AG09309 (cell line): Measurements from ENCODE around the gene C10orf88.
A peak's percentile ranks its signal among the peaks of the same experiment; 100 is the strongest.

Experiments used
- DNase-seq: peaks from one replicate; pipeline ENCODE4 v3.0.0-alpha.2; 2010; ENCODE audit warnings: low read depth
- H3K4me3 ChIP-seq: 2 replicates; pipeline ENCODE4 v1.5.1; 2011; ENCODE audit warnings: mild to moderate bottlenecking, low read depth, low read length, moderate library complexity; ENCODE audit not compliant: control insufficient read depth
- TF ChIP-seq, protein P1 (sequence below): IDR thresholded peaks from 2 replicates; pipeline ENCODE4 v1.5.1; 2011; ENCODE audit warnings: mild to moderate bottlenecking, low read depth, low read length, inconsistent platforms; ENCODE audit not compliant: insufficient read depth, control insufficient read depth; ENCODE audit errors: missing control alignments

C10orf88 gene, protein sequence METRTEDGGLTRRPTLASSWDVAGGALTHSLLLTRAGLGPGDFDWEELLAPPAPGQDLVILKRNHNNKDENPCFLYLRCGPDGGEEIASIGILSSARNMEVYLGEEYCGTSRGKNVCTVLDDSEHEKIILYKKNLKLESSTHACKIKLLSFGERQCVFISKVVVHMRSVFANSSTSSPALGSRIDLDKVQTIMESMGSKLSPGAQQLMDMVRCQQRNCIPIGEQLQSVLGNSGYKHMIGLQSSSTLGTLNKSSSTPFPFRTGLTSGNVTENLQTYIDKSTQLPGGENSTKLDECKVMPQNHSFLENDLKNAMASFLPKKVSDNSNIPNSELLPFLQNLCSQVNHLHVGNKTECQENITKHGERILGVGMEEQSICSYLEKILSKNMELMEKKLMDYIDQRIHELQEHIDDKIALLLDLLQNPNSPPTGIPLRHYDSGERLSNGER

DNA sequence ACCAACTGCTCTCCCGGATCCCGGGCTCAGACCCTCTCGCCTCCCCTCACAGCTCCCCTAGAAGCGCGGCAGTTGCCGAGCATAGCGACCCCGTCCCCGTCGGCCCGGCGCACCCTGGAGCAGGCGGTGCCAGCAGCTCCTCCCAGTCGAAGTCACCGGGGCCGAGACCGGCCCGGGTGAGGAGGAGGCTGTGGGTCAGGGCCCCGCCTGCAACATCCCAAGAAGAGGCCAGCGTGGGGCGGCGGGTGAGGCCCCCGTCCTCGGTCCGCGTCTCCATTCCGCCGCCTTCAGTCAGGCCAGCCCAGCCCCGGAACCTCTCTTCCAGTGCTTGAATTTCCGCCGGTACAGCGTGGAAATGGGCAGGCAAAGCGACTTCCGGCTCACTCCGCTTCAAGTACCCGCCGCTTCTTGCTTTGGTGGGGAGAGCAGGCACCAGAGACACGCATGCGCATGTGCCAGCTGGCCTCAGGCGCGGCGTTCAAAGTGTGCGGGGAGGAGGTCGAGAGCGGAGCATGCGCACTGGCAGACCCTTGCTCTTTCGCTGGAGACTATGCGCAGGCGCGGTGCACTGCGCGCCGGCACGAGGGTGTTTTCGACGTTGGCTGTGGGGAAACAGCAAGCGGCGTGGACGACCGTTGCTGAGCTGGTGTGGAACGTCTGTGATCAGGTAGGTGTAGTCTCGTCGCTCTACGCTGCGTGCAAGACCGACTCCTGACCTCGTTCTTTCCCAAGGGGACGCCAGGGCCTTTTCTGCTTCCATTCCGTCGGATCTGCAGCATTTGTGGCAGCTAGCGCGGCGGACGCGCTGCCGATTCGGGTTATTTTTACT lies at the start of gene C10orf88:
TSS of gene C10orf88 (minus strand) at position 326 of the 829 bp plus-strand sequence. CDS start at position 277, 49 bp downstream.
- peak; percentile 94 for DNase-seq
- TF ChIP-seq, protein P1, sequence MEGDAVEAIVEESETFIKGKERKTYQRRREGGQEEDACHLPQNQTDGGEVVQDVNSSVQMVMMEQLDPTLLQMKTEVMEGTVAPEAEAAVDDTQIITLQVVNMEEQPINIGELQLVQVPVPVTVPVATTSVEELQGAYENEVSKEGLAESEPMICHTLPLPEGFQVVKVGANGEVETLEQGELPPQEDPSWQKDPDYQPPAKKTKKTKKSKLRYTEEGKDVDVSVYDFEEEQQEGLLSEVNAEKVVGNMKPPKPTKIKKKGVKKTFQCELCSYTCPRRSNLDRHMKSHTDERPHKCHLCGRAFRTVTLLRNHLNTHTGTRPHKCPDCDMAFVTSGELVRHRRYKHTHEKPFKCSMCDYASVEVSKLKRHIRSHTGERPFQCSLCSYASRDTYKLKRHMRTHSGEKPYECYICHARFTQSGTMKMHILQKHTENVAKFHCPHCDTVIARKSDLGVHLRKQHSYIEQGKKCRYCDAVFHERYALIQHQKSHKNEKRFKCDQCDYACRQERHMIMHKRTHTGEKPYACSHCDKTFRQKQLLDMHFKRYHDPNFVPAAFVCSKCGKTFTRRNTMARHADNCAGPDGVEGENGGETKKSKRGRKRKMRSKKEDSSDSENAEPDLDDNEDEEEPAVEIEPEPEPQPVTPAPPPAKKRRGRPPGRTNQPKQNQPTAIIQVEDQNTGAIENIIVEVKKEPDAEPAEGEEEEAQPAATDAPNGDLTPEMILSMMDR = no peak
- peak within 1 kb of the TSS; percentile 96 for H3K4me3 ChIP-seq

DNA sequence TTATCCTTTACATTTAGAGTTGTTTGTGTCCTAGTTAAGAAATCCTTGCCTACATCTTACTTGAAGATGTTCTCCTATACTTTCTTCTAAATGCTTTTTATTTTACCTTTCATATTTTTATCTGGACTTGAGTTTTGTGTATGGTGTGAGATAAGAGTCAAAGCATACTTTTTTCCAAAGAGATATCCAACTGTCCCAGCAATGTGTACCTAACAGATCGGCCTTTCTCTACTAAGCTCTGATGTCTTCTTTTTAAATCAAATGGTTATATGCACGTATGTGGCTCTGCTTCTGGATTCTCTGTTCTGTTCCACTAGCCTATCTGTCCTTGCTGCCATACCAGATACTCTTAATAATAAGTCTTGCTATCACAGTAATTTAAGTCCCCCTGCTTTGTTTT lies 47.3 kb upstream of the C10orf88 start:
- TF ChIP-seq, protein P1 = no peak
- DNase-seq = no peak
- no peak overlapping the region for H3K4me3 ChIP-seq

DNA sequence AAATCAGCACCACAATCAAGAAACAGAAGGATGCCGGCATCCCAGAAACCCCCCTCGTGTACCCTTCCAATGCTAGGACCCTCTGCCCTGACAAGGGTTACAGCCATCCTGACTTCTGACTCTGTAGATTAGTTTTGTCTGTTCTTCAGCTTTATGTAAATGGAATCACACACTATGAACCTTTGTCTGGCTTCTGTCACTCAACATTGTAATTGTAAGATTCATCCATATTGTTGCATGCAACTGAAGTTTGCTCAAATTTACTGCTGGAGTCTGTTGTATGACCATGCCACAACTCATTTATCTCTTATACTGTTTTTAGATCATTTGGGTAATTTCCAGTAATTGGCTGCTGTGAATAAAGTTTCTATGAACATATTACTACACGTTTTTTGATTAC lies 46.1 kb upstream of the C10orf88 start:
- no peak for DNase-seq
- no peak overlapping the region for H3K4me3 ChIP-seq
- TF ChIP-seq, protein P1 = no peak

DNA sequence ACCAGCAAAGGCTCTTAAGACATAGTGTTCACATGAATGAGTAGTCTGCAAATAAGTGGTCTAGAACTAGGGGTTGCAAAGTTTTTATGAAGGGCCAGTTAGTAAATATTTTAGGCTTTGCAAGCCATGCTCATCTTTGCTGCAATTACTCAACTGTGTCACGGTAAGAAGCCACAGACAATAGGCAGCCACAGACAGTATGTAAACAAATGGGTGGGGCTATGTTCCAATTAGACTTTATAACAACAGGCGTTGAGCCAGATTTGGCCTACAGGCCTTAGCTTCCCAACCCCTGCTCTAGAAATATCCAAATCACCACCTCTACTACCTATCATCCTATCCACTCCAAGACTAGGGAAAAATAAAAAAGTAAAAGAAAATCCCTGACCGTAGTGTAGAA lies 45.3 kb upstream of the C10orf88 start:
- no peak overlapping the region for H3K4me3 ChIP-seq
- DNase-seq = no peak
- TF ChIP-seq, protein P1 = no peak

DNA sequence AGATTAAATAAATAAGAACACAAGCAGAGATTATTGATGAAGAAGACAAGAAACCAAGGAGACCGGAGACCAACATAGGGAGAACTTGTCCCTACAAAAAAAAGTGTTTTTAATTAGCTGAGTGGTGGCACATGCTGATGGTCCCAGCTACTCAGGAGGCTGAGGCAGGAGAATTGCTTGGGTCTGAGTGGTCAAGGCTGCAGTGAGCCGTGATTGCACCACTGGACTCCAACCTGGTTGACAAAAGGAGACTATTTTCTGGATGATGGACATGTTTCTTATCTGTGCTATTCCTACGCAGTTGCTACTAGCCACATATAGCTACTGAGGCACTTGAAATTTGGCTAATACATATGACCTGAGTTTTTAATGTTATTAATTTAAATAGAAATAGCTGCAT lies 44.9 kb upstream of the C10orf88 start:
- no peak for DNase-seq
- H3K4me3 ChIP-seq = no peak overlapping the region
- TF ChIP-seq, protein P1 = no peak

DNA sequence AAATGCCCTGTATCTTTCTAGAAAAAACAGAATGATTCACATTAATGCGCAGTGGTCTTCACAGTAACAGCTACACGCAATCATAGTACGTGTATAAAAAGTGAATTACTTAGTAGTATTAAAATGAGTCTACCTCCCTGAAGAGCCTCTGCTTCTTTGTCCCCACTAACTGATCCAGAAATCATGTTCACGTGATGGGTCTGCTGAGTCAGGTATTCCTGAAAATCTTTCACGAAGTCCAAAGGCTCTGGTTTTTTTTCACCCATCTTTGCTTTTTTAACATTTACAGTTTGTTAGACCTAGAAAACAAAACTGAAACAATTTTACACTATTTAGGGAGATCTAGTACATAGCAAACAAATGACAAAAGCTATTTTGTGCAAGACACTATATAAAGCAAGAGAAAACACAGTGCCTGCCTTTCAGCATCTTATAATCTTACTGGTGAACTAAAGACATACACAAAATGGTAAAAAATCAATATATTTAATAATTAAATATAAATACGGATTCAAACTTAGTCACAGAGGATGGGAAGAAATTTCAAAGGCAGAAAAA lies 44.4 kb upstream of the C10orf88 start:
- no peak overlapping the region for H3K4me3 ChIP-seq
- TF ChIP-seq, protein P1 = no peak
- no peak for DNase-seq
